ENCODE results near the gene GULP1. TPM values are rescaled to one million over a fixed set of nuclear protein-coding genes. Genes with fewer than 3 reads are reported as not detected.

Gene GULP1
- polyA plus RNA-seq, 1 donor from 2014 or later: 10.2 TPM

DNA sequence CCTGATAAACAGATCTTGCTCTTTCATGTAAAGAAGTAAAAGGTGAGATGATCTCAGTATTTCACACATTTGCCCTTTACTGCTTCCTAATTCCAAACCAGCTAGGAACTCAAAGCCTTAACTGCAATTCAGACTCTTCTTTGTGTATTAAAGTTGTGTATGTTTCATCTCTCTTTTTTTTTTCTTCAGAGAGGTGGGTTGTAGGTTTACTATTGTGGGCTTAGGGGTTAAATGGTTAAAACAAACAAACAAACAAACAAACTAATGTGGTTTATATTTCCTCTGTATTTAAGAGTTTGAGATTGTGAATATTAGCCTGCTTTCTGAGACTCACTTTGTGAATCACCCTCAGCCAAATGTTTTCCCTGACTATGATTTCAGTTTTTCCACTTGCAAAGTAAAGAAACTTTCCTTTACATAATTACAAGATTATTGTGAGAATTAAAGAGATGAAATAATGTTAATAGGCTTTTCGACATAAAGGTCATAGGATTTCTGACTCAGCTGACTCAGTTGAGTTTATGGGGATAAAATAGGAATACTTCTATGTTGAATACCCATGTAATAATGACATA is 2.8 kb downstream of the GULP1 start:
- TF ChIP-seq TAF1 (IDR thresholded peaks at IDR 0.05; ENCODE audit: low read depth): no peak
- no peak for TF ChIP-seq RAD21 (conservative IDR thresholded peaks at IDR 0.05)
- no peak for TF ChIP-seq EZH2 (IDR thresholded peaks at IDR 0.05; ENCODE audit: borderline replicate concordance, insufficient read depth, low read length, poor library complexity, severe bottlenecking)
- no peak for TF ChIP-seq EP300 (conservative IDR thresholded peaks at IDR 0.05; ENCODE audit: poor library complexity, severe bottlenecking)
- no peak for TF ChIP-seq SMC3 (conservative IDR thresholded peaks at IDR 0.05; ENCODE audit: poor library complexity)
- no peak for TF ChIP-seq MXI1 (conservative IDR thresholded peaks at IDR 0.05; ENCODE audit: poor library complexity, severe bottlenecking)
- TF ChIP-seq POLR2AphosphoS5 (IDR thresholded peaks at IDR 0.05): no peak
- TF ChIP-seq, protein P1, sequence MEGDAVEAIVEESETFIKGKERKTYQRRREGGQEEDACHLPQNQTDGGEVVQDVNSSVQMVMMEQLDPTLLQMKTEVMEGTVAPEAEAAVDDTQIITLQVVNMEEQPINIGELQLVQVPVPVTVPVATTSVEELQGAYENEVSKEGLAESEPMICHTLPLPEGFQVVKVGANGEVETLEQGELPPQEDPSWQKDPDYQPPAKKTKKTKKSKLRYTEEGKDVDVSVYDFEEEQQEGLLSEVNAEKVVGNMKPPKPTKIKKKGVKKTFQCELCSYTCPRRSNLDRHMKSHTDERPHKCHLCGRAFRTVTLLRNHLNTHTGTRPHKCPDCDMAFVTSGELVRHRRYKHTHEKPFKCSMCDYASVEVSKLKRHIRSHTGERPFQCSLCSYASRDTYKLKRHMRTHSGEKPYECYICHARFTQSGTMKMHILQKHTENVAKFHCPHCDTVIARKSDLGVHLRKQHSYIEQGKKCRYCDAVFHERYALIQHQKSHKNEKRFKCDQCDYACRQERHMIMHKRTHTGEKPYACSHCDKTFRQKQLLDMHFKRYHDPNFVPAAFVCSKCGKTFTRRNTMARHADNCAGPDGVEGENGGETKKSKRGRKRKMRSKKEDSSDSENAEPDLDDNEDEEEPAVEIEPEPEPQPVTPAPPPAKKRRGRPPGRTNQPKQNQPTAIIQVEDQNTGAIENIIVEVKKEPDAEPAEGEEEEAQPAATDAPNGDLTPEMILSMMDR (IDR thresholded peaks at IDR 0.05; ENCODE audit: poor library complexity, severe bottlenecking): no peak
- TF ChIP-seq, protein P2, sequence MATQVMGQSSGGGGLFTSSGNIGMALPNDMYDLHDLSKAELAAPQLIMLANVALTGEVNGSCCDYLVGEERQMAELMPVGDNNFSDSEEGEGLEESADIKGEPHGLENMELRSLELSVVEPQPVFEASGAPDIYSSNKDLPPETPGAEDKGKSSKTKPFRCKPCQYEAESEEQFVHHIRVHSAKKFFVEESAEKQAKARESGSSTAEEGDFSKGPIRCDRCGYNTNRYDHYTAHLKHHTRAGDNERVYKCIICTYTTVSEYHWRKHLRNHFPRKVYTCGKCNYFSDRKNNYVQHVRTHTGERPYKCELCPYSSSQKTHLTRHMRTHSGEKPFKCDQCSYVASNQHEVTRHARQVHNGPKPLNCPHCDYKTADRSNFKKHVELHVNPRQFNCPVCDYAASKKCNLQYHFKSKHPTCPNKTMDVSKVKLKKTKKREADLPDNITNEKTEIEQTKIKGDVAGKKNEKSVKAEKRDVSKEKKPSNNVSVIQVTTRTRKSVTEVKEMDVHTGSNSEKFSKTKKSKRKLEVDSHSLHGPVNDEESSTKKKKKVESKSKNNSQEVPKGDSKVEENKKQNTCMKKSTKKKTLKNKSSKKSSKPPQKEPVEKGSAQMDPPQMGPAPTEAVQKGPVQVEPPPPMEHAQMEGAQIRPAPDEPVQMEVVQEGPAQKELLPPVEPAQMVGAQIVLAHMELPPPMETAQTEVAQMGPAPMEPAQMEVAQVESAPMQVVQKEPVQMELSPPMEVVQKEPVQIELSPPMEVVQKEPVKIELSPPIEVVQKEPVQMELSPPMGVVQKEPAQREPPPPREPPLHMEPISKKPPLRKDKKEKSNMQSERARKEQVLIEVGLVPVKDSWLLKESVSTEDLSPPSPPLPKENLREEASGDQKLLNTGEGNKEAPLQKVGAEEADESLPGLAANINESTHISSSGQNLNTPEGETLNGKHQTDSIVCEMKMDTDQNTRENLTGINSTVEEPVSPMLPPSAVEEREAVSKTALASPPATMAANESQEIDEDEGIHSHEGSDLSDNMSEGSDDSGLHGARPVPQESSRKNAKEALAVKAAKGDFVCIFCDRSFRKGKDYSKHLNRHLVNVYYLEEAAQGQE (IDR thresholded peaks at IDR 0.05; ENCODE audit: borderline replicate concordance): no peak
- H3K9ac ChIP-seq (ENCODE audit: low read length): no peak overlapping the region
- H3K36me3 ChIP-seq (ENCODE audit: insufficient read depth, low read length): no peaks in the 10 kb centered on the region
- no peaks in the 10 kb centered on the region for H3K9me2 ChIP-seq (ENCODE audit: insufficient read depth, low read length)
- no peak overlapping the region for H3K4me3 ChIP-seq (ENCODE audit: low read length)
- H3K27me3 ChIP-seq (ENCODE audit: insufficient read depth, low read depth, low read length): peaks cover 32% of the 10 kb centered on the region
- H2AFZ ChIP-seq (ENCODE audit: low read depth, low read length): no peak overlapping the region
- peaks cover 40% of the 10 kb centered on the region for H3K79me2 ChIP-seq (replicated peaks; ENCODE audit: insufficient read depth, low read length)
- no peak overlapping the region for H3K4me2 ChIP-seq (ENCODE audit: low read length)
- peaks cover 3% of the 10 kb centered on the region for H3F3A ChIP-seq (ENCODE audit: insufficient read depth, low read length, poor library complexity, severe bottlenecking)
- no peak overlapping the region for H3K27ac ChIP-seq (ENCODE audit: low read length)
- no peaks in the 10 kb centered on the region for H3K9me3 ChIP-seq (ENCODE audit: low read length)
- no peaks in the 10 kb centered on the region for H4K20me1 ChIP-seq (ENCODE audit: insufficient read depth)

DNA sequence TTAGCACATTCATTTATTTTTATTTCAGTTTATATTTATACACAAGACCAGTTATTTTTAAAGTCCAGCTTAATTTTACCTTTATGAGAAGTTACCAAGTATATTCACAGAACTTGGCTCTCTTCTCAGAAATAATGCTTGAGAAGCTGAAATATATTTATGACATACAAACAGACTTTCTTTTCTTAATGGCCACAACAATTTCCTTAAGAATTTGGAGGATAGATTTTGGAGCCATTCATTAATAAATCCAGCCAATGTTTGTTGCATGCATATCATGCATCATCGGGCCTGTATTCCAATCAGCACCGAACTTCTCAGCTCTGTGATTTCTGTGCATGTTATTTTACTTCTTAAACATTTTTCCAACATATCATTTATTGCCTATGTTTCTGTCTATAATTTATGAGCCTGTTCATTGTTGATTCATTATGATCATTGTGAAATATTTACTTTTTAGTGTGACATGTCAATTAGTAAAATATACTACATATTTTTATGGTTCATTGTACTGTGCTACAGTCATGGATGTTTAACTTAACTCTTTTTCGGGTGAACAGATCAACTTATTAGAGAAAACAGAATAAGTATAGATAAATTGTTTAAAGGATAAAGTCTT is 3.5 kb downstream of the GULP1 start:
- H3K27ac ChIP-seq (ENCODE audit: low read length): no peak overlapping the region
- H3K9me2 ChIP-seq (ENCODE audit: insufficient read depth, low read length): no peaks in the 10 kb centered on the region
- no peaks in the 10 kb centered on the region for H3K9me3 ChIP-seq (ENCODE audit: low read length)
- peaks cover 42% of the 10 kb centered on the region for H3K79me2 ChIP-seq (replicated peaks; ENCODE audit: insufficient read depth, low read length)
- H3K9ac ChIP-seq (ENCODE audit: low read length): no peak overlapping the region
- H4K20me1 ChIP-seq (ENCODE audit: insufficient read depth): no peaks in the 10 kb centered on the region
- no peaks in the 10 kb centered on the region for H3K36me3 ChIP-seq (ENCODE audit: insufficient read depth, low read length)
- TF ChIP-seq EZH2 (IDR thresholded peaks at IDR 0.05; ENCODE audit: borderline replicate concordance, insufficient read depth, low read length, poor library complexity, severe bottlenecking) (no peak), EP300 (conservative IDR thresholded peaks at IDR 0.05; ENCODE audit: poor library complexity, severe bottlenecking) (no peak), TAF1 (IDR thresholded peaks at IDR 0.05; ENCODE audit: low read depth) (no peak), SMC3 (conservative IDR thresholded peaks at IDR 0.05; ENCODE audit: poor library complexity) (no peak), POLR2AphosphoS5 (IDR thresholded peaks at IDR 0.05) (no peak), RAD21 (conservative IDR thresholded peaks at IDR 0.05) (no peak), MXI1 (conservative IDR thresholded peaks at IDR 0.05; ENCODE audit: poor library complexity, severe bottlenecking) (no peak)
- TF ChIP-seq, protein P2 (IDR thresholded peaks at IDR 0.05; ENCODE audit: borderline replicate concordance): no peak
- TF ChIP-seq, protein P1 (IDR thresholded peaks at IDR 0.05; ENCODE audit: poor library complexity, severe bottlenecking): no peak
- H3K4me3 ChIP-seq (ENCODE audit: low read length): no peak overlapping the region
- H3K27me3 ChIP-seq (ENCODE audit: insufficient read depth, low read depth, low read length): peaks cover 32% of the 10 kb centered on the region
- H2AFZ ChIP-seq (ENCODE audit: low read depth, low read length): no peak overlapping the region
- no peak overlapping the region for H3K4me2 ChIP-seq (ENCODE audit: low read length)
- H3F3A ChIP-seq (ENCODE audit: insufficient read depth, low read length, poor library complexity, severe bottlenecking): peaks cover 3% of the 10 kb centered on the region

Measured in neural cell (in vitro differentiated cells).